HG03280 (cell line): Measurements from ENCODE around the gene NLRP9.

ENCODE experiments used
- ATAC-seq: cut with Tn5 transposase; IDR thresholded peaks from one replicate; pipeline ENCODE4 v1.9.1; 2021; ENCODE audit warnings: mild to moderate bottlenecking, moderate library complexity; ENCODE audit not compliant: unreplicated experiment

The NLRP9 gene

DNA sequence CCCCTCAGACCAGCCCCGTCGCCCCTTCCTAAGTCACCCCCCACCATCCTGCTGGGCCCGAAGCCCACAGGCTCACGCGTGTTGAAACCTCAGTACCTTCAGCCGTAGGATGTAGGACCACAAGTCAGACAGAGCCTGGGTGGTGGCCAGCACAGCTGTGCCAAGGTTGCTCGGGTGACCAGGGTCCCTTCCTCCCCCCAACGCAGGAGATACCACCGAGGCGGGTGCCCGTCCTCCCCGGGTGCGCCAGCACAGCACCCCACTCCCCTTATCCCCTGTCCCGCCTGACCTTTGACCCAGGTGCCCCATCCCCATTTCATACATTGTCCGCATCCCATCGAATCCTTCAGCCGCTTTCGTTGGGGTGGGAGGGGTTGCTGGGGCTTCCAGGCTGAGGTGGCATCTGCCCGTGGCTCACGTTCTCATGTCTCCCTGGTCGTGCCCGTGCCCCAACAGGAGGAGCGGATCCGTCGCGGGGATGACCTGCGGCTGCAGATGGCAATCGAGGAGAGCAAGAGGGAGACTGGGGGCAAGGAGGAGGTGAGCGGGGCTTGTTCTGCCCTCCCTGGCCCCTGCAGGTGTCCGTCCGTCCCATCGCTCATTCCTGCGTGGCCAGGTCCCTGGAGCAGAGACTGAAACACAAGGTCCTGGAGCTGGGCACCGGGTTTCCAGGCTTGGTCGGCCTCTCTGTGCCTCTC lies 48.6 kb downstream of the NLRP9 start:
- no peak for ATAC-seq

GRCh38 chr19:55688422-55689218 lies 49.6 kb downstream of the NLRP9 start:
- no peak for ATAC-seq

DNA sequence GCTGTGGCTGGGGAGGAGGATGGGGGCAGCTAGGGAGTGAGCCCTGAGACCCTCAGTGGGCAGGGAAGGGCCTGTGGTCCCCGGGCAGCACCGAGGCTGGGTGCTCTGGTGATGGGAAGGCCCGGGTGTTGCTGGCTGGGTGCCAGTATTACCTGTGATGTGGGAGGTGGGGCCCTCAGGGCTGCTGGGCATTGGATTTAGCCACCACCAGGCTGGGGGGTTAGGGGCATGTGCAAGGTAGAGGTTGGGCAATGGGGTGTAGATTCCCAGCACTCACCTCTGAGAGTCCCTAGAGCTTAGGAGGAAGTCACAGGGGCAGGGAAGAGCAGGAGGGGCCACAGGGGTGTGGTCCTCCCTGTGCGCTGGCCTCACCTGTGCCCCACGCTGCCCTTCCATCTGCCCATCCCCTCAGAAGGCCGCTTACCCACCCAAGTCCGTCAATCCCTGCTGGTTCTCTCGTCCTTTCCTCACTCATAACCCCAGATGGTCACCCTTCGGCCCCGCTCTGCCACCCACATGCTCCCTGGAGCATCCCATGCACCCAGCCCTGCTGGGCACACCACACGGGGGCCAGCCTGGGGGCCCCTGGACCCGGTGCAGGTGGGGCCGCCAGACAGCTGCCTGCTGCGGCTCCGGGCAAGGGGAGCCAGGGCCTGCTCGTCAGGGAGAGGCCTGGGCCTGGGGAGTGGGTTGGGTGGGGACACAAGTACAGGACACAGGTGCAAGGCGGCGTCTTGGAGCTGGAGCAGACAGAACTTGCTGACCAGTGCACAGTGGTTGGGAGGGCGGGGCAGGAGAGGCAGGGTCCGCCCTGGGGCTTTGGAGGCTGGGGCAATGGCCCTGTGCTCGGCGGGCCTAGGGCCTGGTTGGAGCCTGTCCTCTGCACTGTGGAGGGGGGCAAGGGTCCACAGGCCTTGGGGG lies 50.7 kb downstream of the NLRP9 start:
- ATAC-seq, result no peak

DNA sequence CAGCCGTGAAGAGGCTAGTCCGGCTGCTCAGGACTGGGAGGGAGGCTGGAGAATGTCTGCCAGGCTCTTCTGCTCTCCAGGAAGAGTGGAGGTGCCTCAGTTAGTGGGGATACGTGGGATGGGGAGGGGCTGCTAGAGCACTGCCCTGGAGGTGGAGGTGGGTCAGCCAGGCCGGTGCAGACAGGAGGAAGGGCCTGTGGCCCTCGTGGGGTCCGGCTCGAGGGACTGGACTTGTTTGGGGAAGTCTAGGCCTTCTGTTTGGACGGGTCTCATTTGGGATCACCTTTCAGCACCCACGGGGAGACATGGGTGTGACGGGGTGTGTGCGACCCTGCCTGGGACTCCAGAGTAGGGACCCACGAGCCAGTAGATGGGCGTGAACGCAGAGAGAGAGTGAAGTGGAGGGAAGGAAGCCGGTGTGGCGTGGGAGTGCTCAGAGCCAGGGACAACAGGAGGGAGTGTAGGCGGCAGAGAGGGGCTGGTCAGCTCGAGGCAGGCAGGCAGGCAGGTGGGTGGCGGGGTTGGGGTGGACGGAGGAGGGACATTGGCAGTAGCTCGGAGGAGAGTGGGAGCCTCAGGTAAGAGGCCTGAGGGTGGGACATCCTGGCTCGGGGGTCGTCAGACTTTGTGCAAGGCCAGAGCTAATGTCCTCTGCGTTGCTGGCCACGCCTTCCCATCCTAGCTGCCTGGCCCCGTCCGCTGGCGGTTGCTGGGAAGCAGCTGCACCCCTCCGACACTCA lies 51.7 kb downstream of the NLRP9 start:
- no peak for ATAC-seq

- ATAC-seq, result no peak
Measured at GRCh38 chr19:55685776-55686175, 52.4 kb downstream of the NLRP9 start.

- ATAC-seq, result no peak
Measured at GRCh38 chr19:55684946-55685681, 53.1 kb downstream of the NLRP9 start.

GRCh38 chr19:55683449-55684261 lies 54.5 kb downstream of the NLRP9 start:
- ATAC-seq, result no peak

DNA sequence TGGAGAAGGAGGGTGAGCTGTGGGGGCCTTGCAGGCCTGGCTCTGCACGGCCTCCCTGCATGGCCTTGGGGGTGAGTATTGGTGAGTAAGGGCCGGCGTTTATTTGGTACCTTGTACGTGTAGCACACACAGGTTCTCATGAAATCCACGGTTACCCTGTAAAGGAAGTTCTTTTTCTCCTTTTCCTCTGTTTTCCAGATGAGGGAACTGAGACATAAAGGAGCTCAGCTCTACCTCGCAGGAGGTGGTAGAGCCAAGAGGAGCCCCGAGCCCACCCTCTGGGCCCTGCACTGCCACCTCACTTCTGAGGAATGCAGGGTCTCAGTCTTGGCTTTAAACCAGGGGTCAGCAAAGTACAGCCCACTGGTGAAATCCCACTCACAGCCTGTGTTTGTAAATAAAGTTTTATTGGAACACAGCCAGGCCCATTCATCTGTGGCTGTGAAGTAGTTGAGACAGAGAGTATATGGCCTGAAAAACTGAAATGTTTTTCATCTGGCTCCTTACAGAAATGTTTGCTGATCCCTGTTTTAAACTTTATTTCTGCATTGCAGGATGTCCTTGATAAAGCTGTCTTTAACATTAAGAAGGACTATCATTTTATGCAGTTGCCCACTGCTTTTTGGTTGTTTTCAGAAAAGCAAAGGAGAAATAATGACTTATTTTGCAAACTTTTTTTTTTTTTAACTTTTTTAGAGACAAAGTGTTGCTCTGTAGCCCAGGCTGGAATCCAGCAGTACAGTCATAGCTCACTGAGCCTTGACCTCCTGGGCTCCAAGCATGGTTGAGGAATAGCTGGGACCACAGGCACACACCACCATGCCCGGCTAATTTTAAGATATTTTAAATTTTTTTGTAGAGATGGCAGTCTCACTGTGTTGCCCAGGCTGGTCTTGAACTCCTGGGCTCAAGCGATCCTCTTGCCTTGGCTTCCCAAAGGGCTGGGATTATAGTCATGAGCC lies 56.8 kb downstream of the NLRP9 start:
- no peak for ATAC-seq

DNA sequence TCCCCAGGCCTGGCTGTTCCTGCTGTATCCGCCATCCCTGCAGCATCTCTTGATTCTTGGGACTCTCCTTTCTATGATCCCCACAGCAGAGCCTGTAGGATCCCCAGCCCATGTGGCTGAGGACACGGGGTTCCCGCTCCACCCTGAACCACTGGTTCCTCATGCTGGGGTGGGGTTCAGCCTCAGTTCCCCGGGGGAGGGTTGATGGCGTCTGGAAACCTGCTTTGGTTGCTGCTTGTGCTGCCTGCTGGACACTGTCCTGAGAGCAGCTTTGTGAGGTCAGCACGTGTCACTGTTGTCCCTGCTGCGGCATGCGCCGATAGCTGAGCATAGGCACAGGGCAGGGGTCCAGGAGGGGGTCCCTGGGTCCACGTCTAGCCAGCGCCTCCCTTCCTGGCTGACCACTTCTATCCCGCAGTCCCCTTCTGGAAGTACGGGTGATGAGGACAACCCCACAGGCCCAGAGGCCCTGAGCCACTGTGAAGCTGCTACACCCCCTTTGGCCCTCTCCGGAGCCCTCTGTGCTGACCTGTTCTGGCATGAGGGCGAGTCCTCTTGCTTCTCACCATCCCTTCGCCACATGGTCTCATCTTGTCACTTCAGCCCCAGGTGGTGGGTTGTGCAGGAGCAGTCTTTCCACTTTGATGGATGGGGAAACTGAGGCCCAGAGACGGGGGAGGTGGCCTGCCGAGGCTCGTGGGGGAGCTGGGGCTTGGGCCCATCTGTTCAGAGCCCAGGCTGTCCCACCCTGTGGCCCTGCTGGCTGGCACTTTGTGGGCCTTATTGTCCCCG lies 57.7 kb downstream of the NLRP9 start:
- no peak for ATAC-seq

DNA sequence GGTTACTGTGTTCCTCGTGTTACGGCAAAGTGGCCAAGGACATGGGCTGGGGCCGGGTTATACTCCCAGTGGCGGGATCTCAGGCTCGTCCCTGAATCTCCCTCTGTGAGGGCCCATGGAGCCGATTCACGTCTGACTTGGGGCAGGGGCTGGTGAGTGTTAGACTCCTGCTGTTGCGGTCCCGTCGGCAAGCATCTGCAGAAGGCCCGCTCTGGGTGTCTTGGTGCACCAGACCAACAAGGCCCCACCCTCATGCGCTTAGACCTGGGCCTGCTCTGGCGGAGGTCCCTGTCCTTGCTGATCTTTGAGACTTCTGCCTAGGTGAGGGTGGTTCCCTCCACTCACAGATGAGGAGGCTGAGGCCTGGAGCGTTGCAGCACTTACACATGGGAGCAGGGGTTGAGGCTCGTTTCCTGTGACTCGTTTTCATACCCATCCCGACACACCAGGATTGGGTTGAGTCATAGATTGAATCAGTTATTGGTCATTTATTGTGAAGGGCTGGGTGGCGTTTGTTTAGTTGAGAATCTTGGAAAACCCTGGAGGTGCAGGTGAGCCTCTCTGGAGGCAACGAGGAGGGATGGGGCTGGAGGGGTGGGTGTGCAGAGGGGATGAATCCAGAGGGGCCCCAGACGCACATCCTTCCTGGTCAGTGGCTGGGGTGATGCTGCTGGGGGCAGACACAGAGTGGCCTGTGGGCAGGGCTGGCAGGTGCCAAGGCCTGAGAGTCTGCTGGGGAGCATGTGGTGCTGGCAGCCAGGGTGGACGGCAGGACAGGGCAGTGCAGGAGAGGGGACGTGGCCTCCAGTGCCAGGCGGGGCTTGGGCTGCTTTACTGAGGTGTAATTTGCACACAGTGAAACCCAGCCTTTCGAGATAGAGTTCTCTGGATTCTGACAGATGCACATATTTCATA lies 58.6 kb downstream of the NLRP9 start:
- no peak for ATAC-seq

GRCh38 chr19:55678121-55678671 lies 60.0 kb downstream of the NLRP9 start:
- ATAC-seq, result peak; percentile 62

GRCh38 chr19:55677572-55678028 lies 60.6 kb downstream of the NLRP9 start:
- ATAC-seq, result no peak

DNA sequence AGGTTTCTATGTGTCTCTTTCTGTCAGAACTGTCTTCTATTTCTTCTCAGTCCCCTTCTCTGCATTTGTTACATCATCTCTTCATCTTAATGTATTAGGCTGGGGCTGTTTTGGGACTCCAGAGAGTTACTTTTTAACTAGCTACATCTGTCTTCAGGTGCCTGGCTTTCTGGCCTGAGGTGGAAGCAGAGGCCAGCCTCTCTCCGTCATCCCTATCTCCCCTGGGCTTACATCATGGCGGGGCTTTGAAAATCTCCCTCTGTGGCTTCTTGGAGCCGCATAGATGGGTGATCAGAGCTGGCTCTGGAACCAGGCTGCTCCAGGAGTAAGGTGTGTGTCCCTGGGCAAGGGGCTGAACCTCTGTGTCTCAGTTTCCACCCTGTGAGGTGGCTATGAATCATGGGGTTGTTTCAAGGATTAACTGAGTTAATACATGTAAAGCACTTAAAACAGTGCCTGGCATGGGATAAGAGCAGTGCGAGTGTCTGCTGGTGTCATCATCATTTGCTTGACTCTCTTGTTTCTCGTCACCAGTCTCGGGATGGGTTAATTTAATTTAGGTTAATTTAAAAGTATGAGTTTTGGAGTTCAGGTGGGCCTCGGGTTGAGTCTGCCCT lies 61.2 kb downstream of the NLRP9 start:
- ATAC-seq, result no peak

- no peak for ATAC-seq
Measured at GRCh38 chr19:55676383-55676782, 61.8 kb downstream of the NLRP9 start.

DNA sequence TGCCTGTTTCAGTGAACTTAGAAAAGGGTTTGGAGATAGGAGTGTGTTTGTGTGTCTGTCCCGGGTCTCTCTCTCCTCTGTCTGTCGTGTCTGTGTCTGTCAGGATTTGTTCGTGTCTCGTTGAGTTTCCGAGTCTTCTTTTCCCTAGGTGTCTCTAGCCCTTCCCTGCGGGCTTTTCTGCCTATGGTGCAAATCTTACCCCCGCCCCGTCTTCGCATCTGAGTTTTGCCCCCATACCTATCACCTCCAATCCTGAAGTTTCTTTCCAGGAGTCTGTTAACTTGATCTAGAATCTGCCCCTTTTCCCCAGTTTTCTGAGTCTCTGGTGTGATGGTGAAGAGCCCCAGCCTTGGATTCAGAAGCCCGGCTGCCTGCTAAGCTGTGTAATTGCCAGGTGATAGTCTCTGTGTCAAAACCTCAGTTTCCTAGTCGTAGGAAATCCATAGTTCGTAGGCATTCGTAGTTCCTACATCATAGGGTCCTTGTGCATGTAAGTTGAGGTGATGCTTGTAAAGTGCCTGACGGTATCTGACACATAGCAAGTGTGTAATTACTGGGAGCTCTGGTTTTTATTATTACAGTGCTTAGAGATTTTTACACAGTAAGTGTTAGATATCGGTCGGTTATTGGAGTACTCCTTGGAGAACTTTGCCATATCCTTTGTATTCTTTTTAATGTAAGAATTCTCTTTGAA lies 62.4 kb downstream of the NLRP9 start:
- ATAC-seq, result no peak
